ENCODE results near the gene PRR30. TPM values are rescaled to one million over a fixed set of nuclear protein-coding genes. Genes with fewer than 3 reads are reported as not detected.

Gene PRR30
- polyA plus RNA-seq, 1 of the 3 experiments (the other 2 are of a cell fraction), result not detected

DNA sequence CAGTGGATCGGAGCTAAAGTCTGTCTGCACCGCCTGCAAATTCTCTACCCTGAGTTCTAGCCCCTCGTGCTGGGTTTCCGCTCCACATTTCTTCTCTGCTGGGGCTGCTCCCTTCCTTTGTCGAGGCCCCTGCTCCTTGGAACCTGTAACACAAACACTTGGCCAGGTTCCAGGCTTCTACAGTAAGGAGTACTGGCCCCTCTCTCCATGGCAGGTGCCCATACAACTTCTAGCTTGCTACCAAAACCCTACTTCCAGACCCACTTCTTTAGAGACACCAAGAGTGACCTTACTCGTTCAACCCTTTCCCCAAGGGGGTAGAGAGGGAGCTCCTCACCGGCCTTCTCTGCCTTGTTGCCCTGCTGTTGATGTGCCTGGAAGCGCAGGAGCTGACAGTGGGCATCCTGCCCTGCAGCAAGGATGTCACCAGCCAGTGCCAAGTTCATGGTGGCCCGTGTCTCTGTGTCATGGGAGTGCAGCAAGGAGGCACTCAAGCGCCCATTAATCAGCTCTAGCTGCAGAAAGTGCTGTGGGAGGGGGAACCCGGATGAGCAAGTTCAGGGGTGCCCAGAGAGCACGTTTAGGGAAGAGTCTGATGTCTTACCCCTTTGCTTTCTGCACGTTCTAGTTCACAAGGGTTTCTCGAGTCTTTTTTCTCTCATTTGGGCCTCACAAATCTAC lies 5.9 kb downstream of the PRR30 start (continued):
- TF ChIP-seq, protein P1, sequence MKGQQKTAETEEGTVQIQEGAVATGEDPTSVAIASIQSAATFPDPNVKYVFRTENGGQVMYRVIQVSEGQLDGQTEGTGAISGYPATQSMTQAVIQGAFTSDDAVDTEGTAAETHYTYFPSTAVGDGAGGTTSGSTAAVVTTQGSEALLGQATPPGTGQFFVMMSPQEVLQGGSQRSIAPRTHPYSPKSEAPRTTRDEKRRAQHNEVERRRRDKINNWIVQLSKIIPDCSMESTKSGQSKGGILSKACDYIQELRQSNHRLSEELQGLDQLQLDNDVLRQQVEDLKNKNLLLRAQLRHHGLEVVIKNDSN (IDR thresholded peaks at IDR 0.05; ENCODE audit: borderline replicate concordance, low read depth), result no peak
- no peak for TF ChIP-seq RCOR1 (IDR thresholded peaks at IDR 0.05; ENCODE audit: low read length)

DNA sequence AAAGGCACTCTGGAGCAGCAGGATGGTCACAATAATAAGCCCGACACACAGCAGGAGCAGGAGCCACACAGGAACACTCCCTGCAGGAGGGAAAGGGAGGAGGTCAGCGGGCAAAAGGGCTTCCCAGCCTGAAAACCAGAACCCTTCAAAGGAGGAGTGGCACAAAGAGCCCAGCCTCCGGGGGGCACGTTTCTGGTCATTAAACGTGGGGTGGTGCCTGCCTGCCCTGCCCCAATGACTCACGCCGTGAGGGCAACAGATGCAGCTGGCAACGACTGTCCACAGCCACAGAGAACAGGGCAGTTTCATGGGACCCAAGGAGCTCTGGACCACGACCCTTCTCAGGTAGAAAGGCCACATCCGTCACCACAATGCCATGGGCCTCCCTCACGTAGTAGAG lies 7.8 kb downstream of the PRR30 start:
- H3K4me1 ChIP-seq (ENCODE audit: control insufficient read depth in 1 of 2, insufficient read depth in 2 of 2, low read depth in 1 of 2, low read length in 1 of 2), result peaks cover 7 to 14% of the 10 kb centered on the region in 2 experiments; a peak in 3 of 4 replicates
- H3K4me3 ChIP-seq (ENCODE audit: low read depth in 2 of 2, low read length in 1 of 2), result no peak overlapping the region
- CTCF ChIA-PET, result interaction anchor here (1.0 to 6.3 kb wide), 6 partner anchors 8 to 172 kb away, joined by 3 to 43 read pairs (median 18); partner anchors contain the start of gene ABHD1
- H3F3A ChIP-seq (replicated peaks; ENCODE audit: insufficient read depth), result no peaks in the 10 kb centered on the region
- H3K9me3 ChIP-seq, result no peaks in the 10 kb centered on the region
- no peak overlapping the region for H3K27ac ChIP-seq (ENCODE audit: low read depth in 2 of 2, low read length in 1 of 2)
- no peak overlapping the region for H2AFZ ChIP-seq (ENCODE audit: low read depth)
- H3K79me2 ChIP-seq (ENCODE audit: insufficient read depth), result peaks cover 21% of the 10 kb centered on the region
- no peaks in the 10 kb centered on the region for H3K27me3 ChIP-seq (ENCODE audit: insufficient read depth)
- no peak overlapping the region for H3K9ac ChIP-seq
- 87% methylated on average over 9 of the region's 11 CpGs for WGBS (ENCODE audit: low lambda C conversion rate)
- no peak for DNase-seq
- peaks cover 9% of the 10 kb centered on the region; the same call in 1 of the 2 replicates for H4K20me1 ChIP-seq (ENCODE audit: insufficient read depth)
- no peak overlapping the region for H3K4me2 ChIP-seq
- peaks cover 9 to 32% of the 10 kb centered on the region in 2 experiments for H3K36me3 ChIP-seq (replicated peaks in 1 of 2; ENCODE audit: control insufficient read depth in 1 of 2, insufficient read depth in 2 of 2, low read length in 1 of 2)
- H3K9me2 ChIP-seq, result no peaks in the 10 kb centered on the region
- POLR2A ChIA-PET, result no interaction called here
- no peak for TF ChIP-seq FOXM1 (IDR thresholded peaks at IDR 0.05; ENCODE audit: low read depth)
- no peak for TF ChIP-seq RCOR1 (IDR thresholded peaks at IDR 0.05; ENCODE audit: low read length)
- TF ChIP-seq TAF1 (IDR thresholded peaks at IDR 0.05; ENCODE audit: borderline replicate concordance, low read depth, low read length), result no peak
- TF ChIP-seq MEF2A (IDR thresholded peaks at IDR 0.05; ENCODE audit: borderline replicate concordance, low read depth), result no peak
- TF ChIP-seq IRF3 (IDR thresholded peaks at IDR 0.05; ENCODE audit: low read depth, low read length), result no peak
- no peak for TF ChIP-seq RAD21 (IDR thresholded peaks at IDR 0.05; ENCODE audit: low read length)
- no peak for TF ChIP-seq JUND (IDR thresholded peaks at IDR 0.05)
- TF ChIP-seq GATA2 (CRISPR knock-in tag; IDR thresholded peaks at IDR 0.05), result no peak
- TF ChIP-seq, protein P2, sequence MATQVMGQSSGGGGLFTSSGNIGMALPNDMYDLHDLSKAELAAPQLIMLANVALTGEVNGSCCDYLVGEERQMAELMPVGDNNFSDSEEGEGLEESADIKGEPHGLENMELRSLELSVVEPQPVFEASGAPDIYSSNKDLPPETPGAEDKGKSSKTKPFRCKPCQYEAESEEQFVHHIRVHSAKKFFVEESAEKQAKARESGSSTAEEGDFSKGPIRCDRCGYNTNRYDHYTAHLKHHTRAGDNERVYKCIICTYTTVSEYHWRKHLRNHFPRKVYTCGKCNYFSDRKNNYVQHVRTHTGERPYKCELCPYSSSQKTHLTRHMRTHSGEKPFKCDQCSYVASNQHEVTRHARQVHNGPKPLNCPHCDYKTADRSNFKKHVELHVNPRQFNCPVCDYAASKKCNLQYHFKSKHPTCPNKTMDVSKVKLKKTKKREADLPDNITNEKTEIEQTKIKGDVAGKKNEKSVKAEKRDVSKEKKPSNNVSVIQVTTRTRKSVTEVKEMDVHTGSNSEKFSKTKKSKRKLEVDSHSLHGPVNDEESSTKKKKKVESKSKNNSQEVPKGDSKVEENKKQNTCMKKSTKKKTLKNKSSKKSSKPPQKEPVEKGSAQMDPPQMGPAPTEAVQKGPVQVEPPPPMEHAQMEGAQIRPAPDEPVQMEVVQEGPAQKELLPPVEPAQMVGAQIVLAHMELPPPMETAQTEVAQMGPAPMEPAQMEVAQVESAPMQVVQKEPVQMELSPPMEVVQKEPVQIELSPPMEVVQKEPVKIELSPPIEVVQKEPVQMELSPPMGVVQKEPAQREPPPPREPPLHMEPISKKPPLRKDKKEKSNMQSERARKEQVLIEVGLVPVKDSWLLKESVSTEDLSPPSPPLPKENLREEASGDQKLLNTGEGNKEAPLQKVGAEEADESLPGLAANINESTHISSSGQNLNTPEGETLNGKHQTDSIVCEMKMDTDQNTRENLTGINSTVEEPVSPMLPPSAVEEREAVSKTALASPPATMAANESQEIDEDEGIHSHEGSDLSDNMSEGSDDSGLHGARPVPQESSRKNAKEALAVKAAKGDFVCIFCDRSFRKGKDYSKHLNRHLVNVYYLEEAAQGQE (IDR thresholded peaks at IDR 0.05; ENCODE audit: low read depth, low read length), result no peak
- no peak for TF ChIP-seq EZH2phosphoT487 (IDR thresholded peaks at IDR 0.05; ENCODE audit: borderline replicate concordance, low read depth)
- TF ChIP-seq CHD2 (IDR thresholded peaks at IDR 0.05; ENCODE audit: low read length, partially characterized antibody), result no peak
- TF ChIP-seq, protein P3, sequence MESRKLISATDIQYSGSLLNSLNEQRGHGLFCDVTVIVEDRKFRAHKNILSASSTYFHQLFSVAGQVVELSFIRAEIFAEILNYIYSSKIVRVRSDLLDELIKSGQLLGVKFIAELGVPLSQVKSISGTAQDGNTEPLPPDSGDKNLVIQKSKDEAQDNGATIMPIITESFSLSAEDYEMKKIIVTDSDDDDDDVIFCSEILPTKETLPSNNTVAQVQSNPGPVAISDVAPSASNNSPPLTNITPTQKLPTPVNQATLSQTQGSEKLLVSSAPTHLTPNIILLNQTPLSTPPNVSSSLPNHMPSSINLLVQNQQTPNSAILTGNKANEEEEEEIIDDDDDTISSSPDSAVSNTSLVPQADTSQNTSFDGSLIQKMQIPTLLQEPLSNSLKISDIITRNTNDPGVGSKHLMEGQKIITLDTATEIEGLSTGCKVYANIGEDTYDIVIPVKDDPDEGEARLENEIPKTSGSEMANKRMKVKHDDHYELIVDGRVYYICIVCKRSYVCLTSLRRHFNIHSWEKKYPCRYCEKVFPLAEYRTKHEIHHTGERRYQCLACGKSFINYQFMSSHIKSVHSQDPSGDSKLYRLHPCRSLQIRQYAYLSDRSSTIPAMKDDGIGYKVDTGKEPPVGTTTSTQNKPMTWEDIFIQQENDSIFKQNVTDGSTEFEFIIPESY (IDR thresholded peaks at IDR 0.05; ENCODE audit: borderline replicate concordance, low read depth), result no peak
- TF ChIP-seq MXI1 (IDR thresholded peaks at IDR 0.05; ENCODE audit: low read depth, low read length), result no peak
- TF ChIP-seq RFX5 (IDR thresholded peaks at IDR 0.05; ENCODE audit: low read length), result no peak
- TF ChIP-seq TCF12 (IDR thresholded peaks at IDR 0.05), result no peak
- no peak for TF ChIP-seq EP300 (IDR thresholded peaks at IDR 0.05; ENCODE audit: borderline replicate concordance in 1 of 2, low read depth in 1 of 2, low read length in 1 of 2)

Measured in SK-N-SH (cell line).